A549 (cell line): ENCODE data around the gene PTPRN2.

Source experiments
- EP300 ChIP-seq, 2 experiments: fragments of >200 bp; sonication (Bioruptor Twin); formaldehyde crosslinking; IDR thresholded peaks; 2 replicates in 1 of 2; 3 replicates in 1 of 2; pipeline ENCODE4 v1.6.1; 2016 to 2017
- POLR2A ChIP-seq: IDR thresholded peaks from 2 replicates; pipeline ENCODE4 v1.6.1; 2012; ENCODE audit warnings: mild to moderate bottlenecking, low read length
- SMC3 ChIP-seq: fragments of >200 bp; sonication (Bioruptor Twin); formaldehyde crosslinking; IDR thresholded peaks from 3 replicates; pipeline ENCODE4 v1.6.1; 2018; ENCODE audit warnings: inconsistent platforms
- TF ChIP-seq, protein P1 (sequence below): fragments of >200 bp; sonication (Bioruptor Twin); formaldehyde crosslinking; IDR thresholded peaks from 3 replicates; pipeline ENCODE4 v1.5.1; 2016
- TF ChIP-seq, protein P2 (sequence below): IDR thresholded peaks from 2 replicates; pipeline ENCODE4 v1.6.1; 2012; ENCODE audit warnings: low read depth, borderline replicate concordance

DNA sequence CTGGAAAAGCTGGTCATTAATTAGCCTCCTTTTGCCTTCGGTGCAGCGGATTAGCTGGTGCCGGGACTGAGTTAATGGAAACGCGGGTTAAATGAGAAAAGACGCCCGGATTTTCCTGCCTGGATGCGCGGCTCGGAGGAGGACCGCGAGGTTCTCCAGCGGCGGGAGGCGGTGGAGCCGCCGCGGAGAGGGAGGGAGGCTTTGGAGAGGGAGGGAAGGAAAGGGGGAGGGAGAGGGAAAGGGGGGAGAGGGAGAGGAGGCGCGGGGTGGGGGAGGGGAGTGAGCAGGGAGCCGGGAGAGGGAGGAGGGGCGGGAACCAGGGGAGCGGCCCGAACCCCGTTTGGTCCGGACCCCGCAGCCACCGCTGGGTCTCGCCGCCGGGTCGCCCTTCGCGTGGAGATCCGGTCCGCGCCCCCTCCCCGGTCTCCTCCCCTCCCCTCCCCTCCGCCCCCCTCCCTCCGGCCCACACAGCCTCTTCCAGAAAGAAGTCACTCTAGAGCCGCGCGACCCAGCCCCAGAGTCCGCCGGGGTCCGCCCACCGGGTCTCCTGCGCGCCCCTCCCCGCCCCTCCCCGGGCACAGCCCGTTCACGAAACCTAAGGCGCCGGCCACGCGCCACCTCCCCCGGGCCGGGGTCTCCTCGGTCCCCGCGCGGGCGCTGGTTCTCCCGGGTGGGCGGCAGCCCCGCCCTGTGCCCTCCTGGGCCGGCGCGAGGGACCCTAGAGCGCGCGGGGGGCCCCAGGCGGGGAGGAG, 903.3 kb downstream of the PTPRN2 start:
- TF ChIP-seq POLR2A (no peak), SMC3 (no peak), EP300 (IDR thresholded peaks at IDR 0.05) (no peak)
- TF ChIP-seq, protein P1, sequence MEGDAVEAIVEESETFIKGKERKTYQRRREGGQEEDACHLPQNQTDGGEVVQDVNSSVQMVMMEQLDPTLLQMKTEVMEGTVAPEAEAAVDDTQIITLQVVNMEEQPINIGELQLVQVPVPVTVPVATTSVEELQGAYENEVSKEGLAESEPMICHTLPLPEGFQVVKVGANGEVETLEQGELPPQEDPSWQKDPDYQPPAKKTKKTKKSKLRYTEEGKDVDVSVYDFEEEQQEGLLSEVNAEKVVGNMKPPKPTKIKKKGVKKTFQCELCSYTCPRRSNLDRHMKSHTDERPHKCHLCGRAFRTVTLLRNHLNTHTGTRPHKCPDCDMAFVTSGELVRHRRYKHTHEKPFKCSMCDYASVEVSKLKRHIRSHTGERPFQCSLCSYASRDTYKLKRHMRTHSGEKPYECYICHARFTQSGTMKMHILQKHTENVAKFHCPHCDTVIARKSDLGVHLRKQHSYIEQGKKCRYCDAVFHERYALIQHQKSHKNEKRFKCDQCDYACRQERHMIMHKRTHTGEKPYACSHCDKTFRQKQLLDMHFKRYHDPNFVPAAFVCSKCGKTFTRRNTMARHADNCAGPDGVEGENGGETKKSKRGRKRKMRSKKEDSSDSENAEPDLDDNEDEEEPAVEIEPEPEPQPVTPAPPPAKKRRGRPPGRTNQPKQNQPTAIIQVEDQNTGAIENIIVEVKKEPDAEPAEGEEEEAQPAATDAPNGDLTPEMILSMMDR = no peak
- TF ChIP-seq, protein P2, sequence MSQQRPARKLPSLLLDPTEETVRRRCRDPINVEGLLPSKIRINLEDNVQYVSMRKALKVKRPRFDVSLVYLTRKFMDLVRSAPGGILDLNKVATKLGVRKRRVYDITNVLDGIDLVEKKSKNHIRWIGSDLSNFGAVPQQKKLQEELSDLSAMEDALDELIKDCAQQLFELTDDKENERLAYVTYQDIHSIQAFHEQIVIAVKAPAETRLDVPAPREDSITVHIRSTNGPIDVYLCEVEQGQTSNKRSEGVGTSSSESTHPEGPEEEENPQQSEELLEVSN = no peak
